Uterus (tissue), 2 donors: Measurements from ENCODE around the gene AP2A2.

Experiments used
- CTCF ChIP-seq, 4 experiments: fragments of 200-600 bp in 2 of 4; fragments of 450-650 bp in 2 of 4; sonication (generic) in 2 of 4; IDR thresholded peaks; one replicate each; pipeline ENCODE4 v1.5.1; 2016 to 2019; ENCODE audit warnings: antibody characterized with exemption in 4 of 4, mild to moderate bottlenecking in 2 of 4, moderate library complexity in 1 of 4
- POLR2A ChIP-seq, 2 donors: fragments of 450-650 bp; IDR thresholded peaks; one replicate each; pipeline ENCODE4 v1.6.1; 2016; ENCODE audit warnings: antibody characterized with exemption in 2 of 2, mild to moderate bottlenecking in 1 of 2, moderate library complexity in 1 of 2

GRCh38 chr11:1033016-1033798 is 107.5 kb downstream of the AP2A2 start:
- TF ChIP-seq POLR2A (IDR thresholded peaks at IDR 0.05) (no peak), CTCF (IDR thresholded peaks at IDR 0.05) (no peak)
